Measurements from ENCODE around the gene CPED1.

GRCh38 chr7:120961638-120962173, 26.8 kb upstream of the CPED1 start:
- TF ChIP-seq CTCF (IDR thresholded peaks at IDR 0.05) (no peak), POLR2A (IDR thresholded peaks at IDR 0.05) (no peak)
